K562 (cell line): ENCODE measurements around the gene CHDH. TPM values are rescaled to one million over a fixed set of nuclear protein-coding genes. Genes with fewer than 3 reads are reported as not detected.

Experiments
- ATAC-seq: fragments of 200-7000 bp; cut with Tn5 transposase; 3 replicates; pipeline ENCODE4 v1.9.1; 2020; ENCODE audit warnings: moderate library complexity
- BruUV-seq: library from RNA; stranded (reverse); fragments of 400-500 nt; replicated peaks from 2 replicates; lab custom pipeline; 2021; lab: Mats Ljungman, UMichigan
- CTCF ChIA-PET: fragments of 300-600 bp; formaldehyde crosslinking; extraction: SDS; loops from one replicate; lab custom pipeline; 2021; ENCODE audit warnings: low intra/inter-chr PET ratio; lab: Yijun Ruan, JAX
- POLR2A ChIA-PET: fragments of 300-600, 350-650 bp; sonication (Branson Sonifier 250); formaldehyde crosslinking; extraction: SDS; loops from one replicate; lab custom pipeline; 2021; ENCODE audit warnings: antibody characterized with exemption, inconsistent platforms; lab: Yijun Ruan, JAX
- DNase-seq, 4 experiments: peaks; one replicate each; pipeline versions ENCODE4 v3.0.0 to v3.0.0-alpha.2; 2011 to 2018; ENCODE audit warnings: low spot score in 3 of 4, mixed read lengths in 3 of 4; ENCODE audit errors: extremely low read depth in 1 of 4
- FAIRE-seq: peaks from 2 replicates; lab custom pipeline; 2011; peaks lifted over from hg19 to GRCh38; lab: Jason Lieb, UNC
- H2AFZ ChIP-seq: 2 replicates; pipeline ENCODE4 v1.6.0; 2011; ENCODE audit warnings: low read depth, low read length, control low read depth, inconsistent platforms
- H3K27ac ChIP-seq: fragments of 200-600 bp; 3 replicates; pipeline ENCODE4 v1.8.0; 2011; ENCODE audit warnings: low read depth, mild to moderate bottlenecking, control low read depth, inconsistent platforms, low read length, moderate library complexity, mixed read lengths; ENCODE audit errors: extremely low read depth
- H3K27me3 ChIP-seq, 2 experiments: fragments of 300-600 bp in 1 of 2; 2 replicates in 1 of 2; 3 replicates in 1 of 2; pipeline versions ENCODE4 v1.6.0 to v1.8.0; 2011; ENCODE audit warnings: inconsistent platforms in 2 of 2, low read length in 2 of 2, mild to moderate bottlenecking in 1 of 2, mixed read lengths in 1 of 2, moderate library complexity in 1 of 2; ENCODE audit not compliant: control insufficient read depth in 2 of 2, insufficient read depth in 2 of 2
- H3K36me3 ChIP-seq: fragments of 300-600 bp; 3 replicates; pipeline ENCODE4 v1.8.0; 2011; ENCODE audit warnings: mild to moderate bottlenecking, low read length, inconsistent platforms; ENCODE audit not compliant: control insufficient read depth, insufficient read depth
- H3K4me1 ChIP-seq, 2 experiments: fragments of 200-600 bp in 1 of 2; replicated peaks in 1 of 2; 2 replicates in 1 of 2; 3 replicates in 1 of 2; pipeline versions ENCODE4 v1.5.1 to v1.8.0; 2011; ENCODE audit warnings: inconsistent platforms in 2 of 2, low read length in 2 of 2, mild to moderate bottlenecking in 1 of 2, mixed read lengths in 1 of 2, moderate library complexity in 1 of 2; ENCODE audit not compliant: control insufficient read depth in 2 of 2, insufficient read depth in 2 of 2
- H3K4me2 ChIP-seq: 2 replicates; pipeline ENCODE4 v1.6.1; 2011; ENCODE audit warnings: low read length, control low read depth, inconsistent platforms, mixed read lengths; ENCODE audit not compliant: insufficient read depth
- H3K4me3 ChIP-seq: fragments of 200-600 bp; sonication (generic), shearing (Covaris generic); 2 replicates; pipeline ENCODE4 v1.5.1; 2016; ENCODE audit warnings: control low read depth, inconsistent platforms
- H3K79me2 ChIP-seq: fragments of 200-600 bp; 3 replicates; pipeline ENCODE4 v1.8.0; 2011; ENCODE audit warnings: low read length, inconsistent platforms; ENCODE audit not compliant: control insufficient read depth, insufficient read depth
- H3K9ac ChIP-seq, 2 experiments: 2 replicates each; pipeline versions ENCODE4 v1.6.0 to v1.6.1; 2011; ENCODE audit warnings: low read depth in 2 of 2, low read length in 2 of 2, control low read depth in 1 of 2, inconsistent platforms in 1 of 2, mild to moderate bottlenecking in 1 of 2, mixed read lengths in 1 of 2; ENCODE audit not compliant: insufficient read depth in 1 of 2
- H3K9me1 ChIP-seq: one replicate; pipeline ENCODE4 v1.6.0; 2011; ENCODE audit warnings: inconsistent platforms, mild to moderate bottlenecking, low read length, moderate library complexity; ENCODE audit not compliant: control insufficient read depth, insufficient read depth
- H3K9me3 ChIP-seq: replicated peaks from 2 replicates; pipeline ENCODE4 v1.5.1; 2011; ENCODE audit warnings: low read depth, low read length, inconsistent platforms; ENCODE audit not compliant: control insufficient read depth, insufficient read depth
- H4K20me1 ChIP-seq: replicated peaks from 2 replicates; pipeline ENCODE4 v1.6.1; 2011; ENCODE audit warnings: low read length, inconsistent platforms, mixed read lengths; ENCODE audit not compliant: control insufficient read depth, insufficient read depth
- KLF13 ChIP-seq: fragments of 450-650 bp; IDR thresholded peaks from 2 replicates; pipeline ENCODE4 v1.6.1; 2016; ENCODE audit warnings: missing genetic modification characterization, low read depth, mild to moderate bottlenecking, missing compliant biosample characterization, moderate library complexity, borderline replicate concordance
- RBM14 ChIP-seq: fragments of 200-400 bp; formaldehyde crosslinking; IDR thresholded peaks from 2 replicates; pipeline ENCODE4 v1.6.1; 2018; ENCODE audit warnings: low read depth, mild to moderate bottlenecking, low read length, moderate library complexity, borderline replicate concordance; ENCODE audit not compliant: insufficient read depth
- ZNF592 ChIP-seq: fragments of 450-650 bp; IDR thresholded peaks from 2 replicates; pipeline ENCODE4 v1.6.1; 2017; ENCODE audit warnings: antibody characterized with exemption, mild to moderate bottlenecking
- WGBS: fragments of 100-300 bp; shearing (Covaris generic); methylation state at CpG from one replicate; pipeline ENCODE4 v1.1.6; 2016; ENCODE audit warnings: low coverage, mixed read lengths; ENCODE audit not compliant: insufficient coverage; ENCODE audit errors: missing lambda C conversion rate; 5-methylcytosine and 5-hydroxymethylcytosine counted together
- in situ Hi-C: fragments of 300-500 bp; cut with MboI; formaldehyde crosslinking; loops from 4 replicates; pipeline ENCODE4 v1.15.0; 2018; ENCODE audit warnings: inconsistent platforms, mixed read lengths
- intact Hi-C: fragments of 100-400 bp; cut with micrococcal nuclease; formaldehyde crosslinking; loops from 2 replicates; pipeline ENCODE4 v1.14.2; 2022
- polyA plus RNA-seq, 8 experiments: library from polyadenylated mRNA; depleted of rRNA in 4 of 8; stranded (reverse) in 5 of 8; unstranded in 3 of 8; fragments of >200 nt; fragmentation: Nextera tagmentation in 2 of 8; fragmentation: Illumina TruSeq in 1 of 8; extraction: Ambion mirVana in 2 of 8; extraction: Trizol in 1 of 8; gene quantifications; 2 replicates each; pipeline versions ENCODE4 v1.2.1 to v1.2.3, GENCODE V29; 2011 to 2014; ENCODE audit warnings: inconsistent platforms in 1 of 8, missing spikeins in 1 of 8
- total RNA-seq, 7 experiments: library from RNA; depleted of rRNA in 6 of 7; stranded (reverse); fragments of >200 nt in 6 of 7; fragmentation: Illumina TruSeq in 2 of 7; extraction: Trizol in 2 of 7; gene quantifications; 2 replicates each; pipeline versions ENCODE4 v1.2.1 to v1.2.3, GENCODE V29; 2011 to 2021; ENCODE audit warnings: low replicate concordance in 1 of 7

CHDH gene
- total and polyA plus RNA-seq, 9 of the 15 experiments (the other 6 are each of a cell fraction or from before 2014, with no cell fraction given): 0.06 to 1.9 (median 0.46) TPM

DNA sequence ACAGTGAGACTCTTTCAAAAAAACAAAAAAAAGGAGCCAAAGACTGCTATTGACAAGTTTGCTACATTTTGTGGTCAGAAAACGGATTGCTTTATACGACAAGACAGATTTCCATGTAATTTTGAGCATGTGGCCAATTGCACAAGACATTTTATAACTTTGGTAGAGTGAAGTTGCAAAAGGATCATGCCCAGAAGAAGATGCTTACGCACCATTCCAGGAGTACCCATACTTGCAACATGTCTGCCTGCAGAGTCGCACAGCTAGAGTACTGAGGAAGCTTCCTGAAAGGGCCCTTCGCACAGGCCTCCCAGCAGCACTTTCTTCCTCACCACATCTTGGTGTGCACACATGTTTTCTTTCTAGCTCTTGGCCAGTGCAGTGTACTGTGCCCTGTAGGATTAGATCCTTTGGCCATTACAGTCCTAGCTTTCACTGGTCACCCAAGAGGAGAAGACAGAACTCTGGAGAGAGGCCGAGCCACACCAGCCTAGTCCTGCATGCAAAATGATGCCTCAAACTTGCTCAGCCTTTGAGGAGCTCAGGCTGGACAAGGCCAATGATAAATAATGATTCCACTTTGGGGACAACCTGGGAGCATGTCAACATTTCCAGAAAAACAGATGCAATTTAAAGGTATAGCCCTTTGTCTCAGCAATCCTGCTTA lies 11.7 kb downstream of the CHDH start:
- Histone ChIP-seq H3K79me2 (no peaks in the 10 kb centered on the region), H3K9ac (no peak overlapping the region), H3K9me3 (no peaks in the 10 kb centered on the region), H3K4me3 (no peak overlapping the region), H3K4me1 (no peaks in the 10 kb centered on the region), H3K36me3 (no peaks in the 10 kb centered on the region), H3K4me2 (no peak overlapping the region), H3K27ac (no peak overlapping the region)
- in situ Hi-C loops: no loop called here
- POLR2A ChIA-PET: interaction anchor here (0.8 kb wide), 1 partner anchor 10 kb away, joined by 3 read pairs; no protein-coding TSS in a partner anchor
- intact Hi-C loops: no loop called here
- no peak for DNase-seq
- 27% methylated on average over 6 of the region's 6 CpGs for WGBS
- BruUV-seq: no TSS peak
- TF ChIP-seq RBM14: no peak
- TF ChIP-seq ZNF592: no peak
- no peak for TF ChIP-seq KLF13 (tag)
- TF ChIP-seq, all 486 proteins: peak for 0
- no peak for FAIRE-seq
- CTCF ChIA-PET: no interaction called here
- H2AFZ ChIP-seq: no peak overlapping the region
- no peaks in the 10 kb centered on the region; a peak in 1 of 5 replicates for H3K27me3 ChIP-seq
- no peaks in the 10 kb centered on the region for H4K20me1 ChIP-seq
- H3K9me1 ChIP-seq: no peaks in the 10 kb centered on the region
- no peak for ATAC-seq
